RWPE2 (cell line): ENCODE measurements around the gene QRFPR.
A peak's percentile ranks its signal among the peaks of the same experiment; 100 is the strongest.

ENCODE experiments used
- ATAC-seq: fragments of 200-7000 bp; cut with Tn5 transposase; 3 replicates; pipeline ENCODE4 v1.9.1; 2021; ENCODE audit warnings: low read depth
- DNase-seq: peaks from one replicate; pipeline ENCODE4 v3.0.0-alpha.2; 2020; ENCODE audit warnings: low spot score
- H3K27ac ChIP-seq: fragments of 450-650 bp; 2 replicates; pipeline ENCODE4 v1.5.1; 2017; ENCODE audit warnings: mild to moderate bottlenecking; ENCODE audit not compliant: poor library complexity, severe bottlenecking
- H3K27me3 ChIP-seq: fragments of 250-450 bp; sonication (Bioruptor Pico); 2 replicates; pipeline ENCODE4 v1.5.1; 2021; ENCODE audit warnings: mild to moderate bottlenecking, moderate library complexity; ENCODE audit not compliant: insufficient read depth, poor library complexity, severe bottlenecking
- H3K36me3 ChIP-seq: fragments of 250-450 bp; sonication (Bioruptor Pico); 2 replicates; pipeline ENCODE4 v1.5.1; 2020; ENCODE audit warnings: low read depth, mild to moderate bottlenecking, moderate library complexity
- H3K4me1 ChIP-seq: fragments of 250-450 bp; sonication (Bioruptor Pico); 2 replicates; pipeline ENCODE4 v1.5.1; 2021; ENCODE audit warnings: mild to moderate bottlenecking, moderate library complexity; ENCODE audit not compliant: insufficient read depth, poor library complexity, severe bottlenecking
- H3K4me3 ChIP-seq: fragments of 250-450 bp; sonication (Bioruptor Pico); 2 replicates; pipeline ENCODE4 v1.5.1; 2021; ENCODE audit warnings: mild to moderate bottlenecking, moderate library complexity; ENCODE audit not compliant: severe bottlenecking
- H3K9me3 ChIP-seq: fragments of 250-450 bp; sonication (Bioruptor Pico); 2 replicates; pipeline ENCODE4 v1.5.1; 2021; ENCODE audit warnings: mild to moderate bottlenecking, moderate library complexity; ENCODE audit not compliant: severe bottlenecking
- CTCF ChIP-seq: fragments of 450-650 bp; IDR thresholded peaks from one replicate; pipeline ENCODE4 v1.5.1; 2017; ENCODE audit warnings: mild to moderate bottlenecking, moderate library complexity; ENCODE audit not compliant: poor library complexity, severe bottlenecking

QRFPR gene

GRCh38 chr4:121379276-121379675 lies 1.5 kb downstream of the QRFPR start:
- DNase-seq (no peak), ATAC-seq (no peak)
- Histone ChIP-seq H3K27me3 (peaks cover 29% of the 10 kb centered on the region), H3K9me3 (no peaks in the 10 kb centered on the region), H3K4me1 (no peaks in the 10 kb centered on the region), H3K27ac (no peak overlapping the region), H3K36me3 (no peaks in the 10 kb centered on the region), H3K4me3 (no peak overlapping the region)
- TF ChIP-seq CTCF, result no peak

- H3K9me3 ChIP-seq, result no peaks in the 10 kb centered on the region
- ATAC-seq (no peak), DNase-seq (no peak)
- H3K4me3 ChIP-seq, result no peak overlapping the region
- H3K27ac ChIP-seq, result no peak overlapping the region
- no peak for TF ChIP-seq CTCF
- no peaks in the 10 kb centered on the region for H3K4me1 ChIP-seq
- H3K36me3 ChIP-seq, result no peaks in the 10 kb centered on the region
- peaks cover 29% of the 10 kb centered on the region for H3K27me3 ChIP-seq
These were observed 3.7 kb downstream of the QRFPR start for GRCh38 chr4:121377076-121377475.

GRCh38 chr4:121376556-121376955 lies 4.3 kb downstream of the QRFPR start:
- ATAC-seq (no peak), DNase-seq (no peak)
- Histone ChIP-seq H3K4me1 (no peaks in the 10 kb centered on the region), H3K27me3 (peaks cover 28% of the 10 kb centered on the region), H3K27ac (no peak overlapping the region), H3K36me3 (no peaks in the 10 kb centered on the region), H3K4me3 (no peak overlapping the region), H3K9me3 (no peaks in the 10 kb centered on the region)
- TF ChIP-seq CTCF, result no peak

- H3K27me3 ChIP-seq, result peaks cover 23% of the 10 kb centered on the region
- no peak overlapping the region for H3K4me3 ChIP-seq
- DNase-seq (no peak), ATAC-seq (no peak)
- TF ChIP-seq CTCF, result no peak
- no peak overlapping the region for H3K27ac ChIP-seq
- no peaks in the 10 kb centered on the region for H3K4me1 ChIP-seq
- no peaks in the 10 kb centered on the region for H3K36me3 ChIP-seq
- H3K9me3 ChIP-seq, result no peaks in the 10 kb centered on the region
These were observed 4.7 kb downstream of the QRFPR start for GRCh38 chr4:121376097-121376496.

GRCh38 chr4:121375262-121375661 lies 5.6 kb downstream of the QRFPR start:
- H3K4me3 ChIP-seq, result no peak overlapping the region
- TF ChIP-seq CTCF, result no peak
- no peak overlapping the region for H3K27ac ChIP-seq
- H3K27me3 ChIP-seq, result peaks cover 15% of the 10 kb centered on the region
- DNase-seq, result no peak
- H3K36me3 ChIP-seq, result no peaks in the 10 kb centered on the region
- peak; percentile 86 for ATAC-seq
- H3K4me1 ChIP-seq, result no peaks in the 10 kb centered on the region
- no peaks in the 10 kb centered on the region for H3K9me3 ChIP-seq
